Measurements from ENCODE around the gene IKZF3.
"Not testable (repeated sequence)": the region's sequence is repeated elsewhere in the genome, so short reads cannot be mapped to it uniquely, and the experiment has no call there.

The IKZF3 gene

GRCh38 chr17:39863918-39864746, at the start of gene IKZF3:
TSS of gene IKZF3 (minus strand) at chr17:39864312. CDS start at chr17:39864126, 186 bp downstream.
- peak; percentile 70 to 77 for DNase-seq (ENCODE audit: extremely low read depth in 1 of 2, low read depth in 1 of 2)

GRCh38 chr17:39908789-39909352, 44.8 kb upstream of the IKZF3 start:
- DNase-seq (ENCODE audit: extremely low read depth in 1 of 2, low read depth in 1 of 2) = no peak

DNA sequence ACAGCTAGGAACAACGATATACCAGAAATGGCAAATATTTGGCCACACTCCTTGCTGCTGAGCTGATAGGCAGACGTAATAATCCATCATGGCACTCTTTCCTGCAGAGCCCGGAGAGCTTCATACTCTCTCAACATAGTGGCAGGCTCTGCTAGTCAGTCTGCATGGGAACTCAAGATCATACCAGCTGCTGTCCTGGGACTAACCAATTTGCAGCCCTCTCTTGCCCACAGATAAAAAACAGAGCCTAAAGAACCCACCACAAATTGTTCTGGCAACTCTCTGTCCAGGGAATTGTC, 40.8 kb upstream of the IKZF3 start:
- no peak for DNase-seq (ENCODE audit: extremely low read depth in 1 of 2, low read depth in 1 of 2)

DNA sequence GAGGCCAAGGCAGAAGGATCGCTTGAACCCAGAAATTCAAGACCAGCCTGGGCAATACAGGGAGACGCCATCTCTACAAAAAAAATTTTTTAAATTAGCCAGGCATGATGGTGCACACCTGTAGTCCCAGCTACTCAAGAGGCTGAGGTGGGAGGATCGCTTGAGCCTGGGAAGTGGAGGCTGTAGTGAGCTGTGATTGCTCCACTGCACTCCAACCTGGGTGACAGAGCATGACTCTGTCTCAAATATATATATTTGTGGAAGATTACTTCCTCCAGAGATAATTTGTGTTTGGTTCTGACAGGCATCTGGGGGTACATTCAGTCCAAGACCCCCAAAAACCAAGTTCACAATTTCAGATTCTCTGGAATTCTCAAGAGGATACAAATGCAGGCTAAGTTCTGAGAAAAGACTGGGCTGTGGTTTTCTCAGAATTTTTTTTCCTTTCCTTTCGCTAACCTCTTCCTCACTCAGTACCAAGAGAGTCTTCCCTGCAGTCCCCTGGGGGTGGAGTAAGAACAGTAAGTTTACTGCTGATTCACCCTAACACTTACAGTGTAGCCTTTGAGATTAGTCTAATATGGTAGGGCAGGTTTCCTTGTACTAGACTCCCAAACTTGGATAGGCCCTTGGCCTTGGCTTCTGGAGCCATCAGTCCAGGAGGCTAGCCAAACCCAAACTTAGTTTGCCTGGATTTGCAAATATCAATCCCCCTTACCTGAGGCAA, 39.2 kb upstream of the IKZF3 start:
- DNase-seq (ENCODE audit: extremely low read depth in 1 of 2, low read depth in 1 of 2) = no peak

- not testable (repeated sequence) for DNase-seq (ENCODE audit: extremely low read depth in 1 of 2, low read depth in 1 of 2)
Observed at GRCh38 chr17:39902027-39902426, 37.9 kb upstream of the IKZF3 start.

- no peak for DNase-seq (ENCODE audit: extremely low read depth in 1 of 2, low read depth in 1 of 2)
Observed at GRCh38 chr17:39899215-39899614, 35.1 kb upstream of the IKZF3 start.

DNA sequence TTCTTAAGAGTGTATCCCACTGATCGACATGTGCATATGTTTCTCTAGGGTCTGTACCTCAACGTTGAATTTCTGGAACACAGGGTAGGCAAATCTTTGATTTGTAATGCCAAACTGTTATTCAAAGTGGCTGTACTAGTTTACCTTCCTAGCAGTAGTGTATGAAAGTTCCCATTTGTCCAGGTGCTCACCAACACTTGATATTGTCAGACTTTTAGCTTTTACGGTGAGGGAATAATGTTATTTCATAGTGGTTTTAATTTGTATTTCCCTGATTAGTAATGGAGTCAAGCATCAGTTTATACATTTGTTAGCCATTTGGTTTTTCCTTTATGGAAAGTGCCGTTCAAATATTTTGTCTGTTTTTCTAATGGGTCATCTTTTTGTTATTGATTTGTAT, 34.0 kb upstream of the IKZF3 start:
- no peak for DNase-seq (ENCODE audit: extremely low read depth in 1 of 2, low read depth in 1 of 2)

DNA sequence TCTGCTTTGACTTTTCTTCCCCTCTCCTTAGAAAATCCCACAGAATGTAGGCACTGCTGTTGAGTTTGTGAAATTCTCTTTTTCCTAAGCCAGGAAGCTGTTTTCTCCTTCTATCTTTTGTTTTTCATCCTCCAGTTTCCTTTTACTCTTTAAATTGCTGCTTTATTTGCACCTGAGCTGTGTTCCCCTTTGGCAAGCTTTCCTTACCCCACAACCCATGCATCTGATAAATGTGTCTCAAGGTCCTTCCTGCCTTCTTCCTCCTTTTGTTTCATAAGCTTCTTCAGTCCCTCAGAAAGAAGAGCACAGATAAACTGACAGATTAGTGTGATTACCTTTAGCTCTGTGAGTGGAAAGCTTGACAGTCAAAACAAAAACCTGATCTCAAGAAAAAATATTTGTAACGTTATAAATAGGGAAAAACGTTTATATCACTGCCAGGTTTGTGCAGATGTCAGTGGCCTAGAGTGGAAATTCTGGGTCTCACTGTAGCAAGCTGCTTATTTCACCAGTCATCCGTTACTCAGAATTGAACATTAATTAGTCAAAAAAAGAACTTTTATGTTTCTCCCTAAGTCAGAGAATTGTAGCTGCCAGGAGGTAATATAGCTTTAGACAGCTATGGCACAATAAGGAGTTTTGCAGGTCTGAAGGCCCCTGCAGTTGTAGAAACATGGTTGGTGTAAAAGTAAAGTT, 30.7 kb upstream of the IKZF3 start:
- DNase-seq (ENCODE audit: extremely low read depth in 1 of 2, low read depth in 1 of 2) = no peak

- no peak for DNase-seq (ENCODE audit: extremely low read depth in 1 of 2, low read depth in 1 of 2)
Observed at GRCh38 chr17:39889200-39889599, 25.1 kb upstream of the IKZF3 start.

GRCh38 chr17:39887078-39887477, 23.0 kb upstream of the IKZF3 start:
- no peak for DNase-seq (ENCODE audit: extremely low read depth in 1 of 2, low read depth in 1 of 2)

- DNase-seq (ENCODE audit: extremely low read depth in 1 of 2, low read depth in 1 of 2) = not testable (repeated sequence)
Observed at GRCh38 chr17:39886102-39886501, 22.0 kb upstream of the IKZF3 start.

DNA sequence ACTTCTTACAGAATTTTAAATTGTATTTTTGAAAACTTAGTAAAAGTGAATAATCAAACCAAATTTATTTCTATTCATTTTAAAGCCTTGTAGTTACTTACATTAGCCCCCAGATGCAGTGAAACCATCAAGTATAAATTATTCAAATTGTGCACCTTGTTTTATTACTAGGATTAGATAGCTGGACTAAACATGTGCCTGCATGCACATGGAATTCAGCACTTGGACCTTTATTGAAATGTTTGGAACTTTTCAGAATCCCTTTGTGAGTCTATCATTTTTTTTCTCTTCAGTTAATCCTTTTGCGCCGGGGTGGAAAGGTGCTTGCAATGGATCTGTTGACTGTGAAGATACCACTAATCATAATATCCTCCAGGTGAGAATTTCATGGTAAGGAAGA, 8.6 kb upstream of the IKZF3 start:
- DNase-seq (ENCODE audit: extremely low read depth in 1 of 2, low read depth in 1 of 2) = no peak

DNA sequence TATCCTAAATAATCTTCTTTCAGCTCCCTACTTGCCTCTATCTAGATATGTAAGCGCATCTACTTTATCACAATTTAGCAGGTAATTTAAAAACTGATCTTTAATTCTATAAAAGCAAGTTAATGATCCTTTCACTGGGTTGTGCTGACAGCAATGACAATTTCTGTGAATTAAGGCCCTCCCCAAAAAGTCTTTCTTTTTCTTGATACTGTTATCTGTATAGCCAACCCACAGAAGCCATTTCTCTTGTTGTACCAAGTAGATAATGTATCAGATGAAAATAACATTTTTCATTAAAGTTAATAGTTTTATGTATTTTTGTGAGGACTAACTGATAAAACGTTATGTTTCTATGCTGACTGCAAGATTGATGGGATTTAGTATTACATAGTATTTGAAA, 7.7 kb upstream of the IKZF3 start:
- DNase-seq (ENCODE audit: extremely low read depth in 1 of 2, low read depth in 1 of 2) = no peak

- DNase-seq (ENCODE audit: extremely low read depth in 1 of 2, low read depth in 1 of 2) = no peak
Observed at GRCh38 chr17:39870776-39871175, 6.7 kb upstream of the IKZF3 start.

GRCh38 chr17:39868554-39868942, 4.4 kb upstream of the IKZF3 start:
- DNase-seq (ENCODE audit: extremely low read depth in 1 of 2, low read depth in 1 of 2) = no peak

- no peak for DNase-seq (ENCODE audit: extremely low read depth in 1 of 2, low read depth in 1 of 2)
Observed at GRCh38 chr17:39867880-39868553, 3.9 kb upstream of the IKZF3 start, which contains the start of gene ZPBP2. TSS of gene ZPBP2 (plus strand) at chr17:39868202. CDS start at chr17:39868355, 153 bp downstream.

GRCh38 chr17:39867084-39867879, 3.2 kb upstream of the IKZF3 start:
- peak; percentile 37 to 53 for DNase-seq (ENCODE audit: extremely low read depth in 1 of 2, low read depth in 1 of 2)

DNA sequence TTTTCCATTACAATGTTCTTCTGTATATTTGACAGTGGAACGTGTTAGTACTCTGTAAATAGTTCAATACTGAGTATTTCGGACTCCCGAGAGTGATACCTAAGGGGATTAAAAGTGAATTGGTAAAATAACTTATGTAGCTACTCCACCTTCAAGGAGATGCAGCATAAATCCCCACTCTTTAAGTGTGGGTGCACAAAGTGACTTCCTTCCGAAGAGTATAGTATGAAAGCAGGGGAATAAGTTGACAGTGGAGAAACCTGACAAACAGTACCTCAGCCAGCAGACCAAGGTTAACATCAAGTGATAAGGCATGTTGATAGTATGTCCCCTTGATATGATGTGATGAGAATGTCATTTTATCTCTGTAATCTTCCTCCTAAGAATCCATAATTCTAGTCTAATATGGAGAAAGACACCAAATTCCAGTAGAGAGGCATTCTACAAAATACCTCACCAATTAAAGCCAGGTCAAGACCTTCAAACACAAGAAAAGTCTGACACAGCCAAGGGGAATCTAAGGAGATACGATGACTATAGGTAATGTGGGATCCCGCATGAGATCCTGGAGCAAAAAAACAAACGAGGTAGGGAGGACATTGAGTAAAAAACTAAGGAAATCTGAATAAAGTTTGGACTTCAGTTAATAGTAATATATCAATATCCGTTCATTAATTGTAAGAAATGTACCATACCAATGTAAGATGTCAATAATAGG, 2.1 kb upstream of the IKZF3 start:
- no peak for DNase-seq (ENCODE audit: extremely low read depth in 1 of 2, low read depth in 1 of 2)

DNA sequence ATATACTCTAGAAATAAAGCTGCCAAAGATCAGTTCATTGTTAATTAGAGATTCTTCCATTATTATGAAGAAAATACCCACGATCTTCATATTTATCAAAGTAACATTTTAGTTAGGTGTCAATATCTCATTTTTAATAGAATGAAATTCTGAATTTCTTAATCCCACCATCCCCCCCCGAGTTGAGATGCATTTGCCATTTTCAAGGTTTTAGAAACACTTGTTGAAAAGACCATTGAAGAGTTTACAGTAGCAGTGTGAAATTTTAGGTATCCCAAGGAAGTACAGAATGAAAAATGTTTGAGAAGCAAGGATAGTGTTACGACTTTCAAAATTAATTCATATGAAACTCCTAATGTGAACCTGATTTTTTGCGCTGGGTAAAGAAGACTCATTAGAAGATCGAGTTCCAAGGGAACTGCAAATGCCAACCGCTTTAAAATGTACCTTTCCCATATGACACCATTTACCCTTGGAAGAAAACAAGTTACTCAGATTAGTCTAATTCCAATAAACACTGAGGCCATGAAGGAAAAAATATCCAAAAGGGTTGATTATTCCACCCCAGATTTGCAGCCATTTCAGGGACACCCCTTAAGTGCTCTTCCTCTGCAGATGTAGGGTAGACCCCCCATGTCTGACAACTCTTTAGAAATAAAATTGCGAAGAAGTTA, 731 bp downstream of the IKZF3 start:
- no peak for DNase-seq (ENCODE audit: extremely low read depth in 1 of 2, low read depth in 1 of 2)
